GM19351 (cell line): Measurements from ENCODE around the gene DTX3.
"Not testable (repeated sequence)": the region's sequence is repeated elsewhere in the genome, so short reads cannot be mapped to it uniquely, and the experiment has no call there.

Experiments
- ATAC-seq: cut with Tn5 transposase; IDR thresholded peaks from one replicate; pipeline ENCODE4 v1.9.1; 2021; ENCODE audit warnings: mild to moderate bottlenecking, moderate library complexity; ENCODE audit not compliant: unreplicated experiment

DTX3 gene

DNA sequence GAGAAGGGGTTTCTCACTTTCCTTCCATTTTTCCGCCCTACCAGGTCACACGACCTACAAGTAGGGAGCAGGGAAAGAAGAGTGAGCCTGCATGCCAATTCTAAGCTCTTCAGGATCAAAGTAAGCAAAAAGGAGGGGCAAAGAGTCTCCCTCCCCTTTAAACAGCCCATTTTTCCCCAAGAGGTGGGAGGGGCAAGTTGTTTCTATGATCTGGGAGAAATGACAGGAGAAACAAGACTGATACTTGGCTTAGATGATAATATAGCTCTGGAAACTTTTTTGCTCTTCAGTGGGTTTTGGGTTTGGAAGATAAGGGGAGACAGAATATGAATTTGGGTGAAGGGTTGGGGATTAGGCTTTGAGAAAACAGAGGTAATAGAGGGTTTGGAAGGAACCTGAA is 1.8 kb downstream of the DTX3 start:
- no peak for ATAC-seq

DNA sequence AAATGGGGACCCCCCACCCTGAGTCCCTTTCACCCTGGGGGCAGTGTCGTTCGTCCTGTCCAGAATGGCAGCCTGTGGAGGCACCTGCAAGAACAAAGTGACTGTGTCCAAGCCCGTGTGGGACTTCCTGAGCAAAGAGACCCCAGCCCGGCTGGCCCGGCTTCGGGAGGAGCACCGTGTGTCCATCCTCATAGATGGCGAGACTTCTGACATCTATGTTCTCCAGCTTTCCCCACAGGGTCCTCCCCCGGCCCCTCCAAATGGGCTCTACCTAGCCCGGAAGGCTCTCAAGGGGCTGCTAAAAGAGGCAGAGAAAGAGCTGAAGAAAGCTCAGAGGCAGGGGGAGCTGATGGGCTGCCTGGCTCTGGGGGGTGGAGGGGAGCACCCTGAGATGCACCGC is 2.2 kb downstream of the DTX3 start:
- ATAC-seq: no peak

DNA sequence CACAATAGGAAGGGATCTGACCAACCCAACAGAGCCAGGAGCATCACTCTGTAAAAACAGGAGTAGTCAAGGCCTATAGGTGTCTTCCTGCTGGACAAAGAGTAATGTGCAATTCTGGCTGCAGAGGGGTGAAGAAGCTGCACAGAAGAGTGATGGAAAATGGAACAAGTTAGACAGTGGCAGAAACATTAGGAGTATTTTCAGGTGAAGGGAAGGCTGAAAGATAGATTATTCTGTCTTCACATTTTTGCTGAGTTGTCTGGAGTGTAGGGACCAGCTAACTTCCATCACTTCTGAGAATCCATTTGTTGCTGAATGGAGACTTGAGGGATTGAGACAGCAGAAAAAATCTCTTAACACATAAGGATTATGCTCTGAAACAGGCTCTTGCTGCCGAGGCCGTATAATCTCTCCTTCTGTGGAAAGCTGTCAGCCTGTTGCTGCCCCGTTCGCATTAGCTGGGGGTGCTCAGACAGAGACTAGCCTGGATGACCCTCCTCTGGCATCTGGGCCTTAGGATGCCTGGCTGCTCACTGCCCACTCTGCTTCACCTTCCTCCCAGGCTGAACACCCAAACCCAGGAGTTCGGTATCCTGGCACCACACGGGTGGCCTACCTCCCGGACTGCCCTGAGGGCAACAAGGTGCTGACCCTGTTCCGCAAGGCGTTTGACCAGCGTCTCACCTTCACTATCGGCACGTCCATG is 3.5 kb downstream of the DTX3 start:
- ATAC-seq: no peak

DNA sequence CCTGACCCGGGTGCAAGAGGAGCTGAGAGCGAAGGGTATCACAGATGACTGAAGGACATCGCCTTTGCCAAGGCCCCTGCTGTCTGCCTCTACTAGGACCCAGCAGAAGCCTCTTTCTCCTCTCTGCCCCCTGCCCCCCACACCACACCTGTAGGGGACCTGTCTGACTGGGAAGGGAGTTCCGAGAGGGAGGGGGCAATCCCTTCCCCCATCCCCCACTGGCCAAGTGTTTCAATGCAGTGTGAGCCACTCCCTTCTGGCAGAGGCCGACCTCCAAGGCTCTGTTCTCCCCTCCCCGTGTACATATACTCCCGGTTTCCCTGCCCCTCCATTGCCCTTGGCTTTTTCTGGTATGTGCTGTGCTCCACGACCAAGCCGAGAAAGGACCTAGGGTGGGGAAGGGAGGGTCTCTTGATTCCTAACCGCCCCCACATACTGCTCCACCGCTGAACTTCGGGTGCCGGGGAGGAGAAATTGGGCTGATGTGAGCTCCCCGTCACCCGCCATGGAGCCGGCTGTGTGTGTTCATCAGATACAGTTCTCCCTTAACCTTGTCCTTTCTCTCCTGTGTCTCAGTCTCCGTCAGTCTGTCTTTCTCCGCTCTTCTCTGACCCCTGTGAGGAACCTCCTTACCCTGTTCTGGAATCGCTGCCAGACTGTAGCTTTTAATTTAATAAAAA is 4.6 kb downstream of the DTX3 start:
- no peak for ATAC-seq

DNA sequence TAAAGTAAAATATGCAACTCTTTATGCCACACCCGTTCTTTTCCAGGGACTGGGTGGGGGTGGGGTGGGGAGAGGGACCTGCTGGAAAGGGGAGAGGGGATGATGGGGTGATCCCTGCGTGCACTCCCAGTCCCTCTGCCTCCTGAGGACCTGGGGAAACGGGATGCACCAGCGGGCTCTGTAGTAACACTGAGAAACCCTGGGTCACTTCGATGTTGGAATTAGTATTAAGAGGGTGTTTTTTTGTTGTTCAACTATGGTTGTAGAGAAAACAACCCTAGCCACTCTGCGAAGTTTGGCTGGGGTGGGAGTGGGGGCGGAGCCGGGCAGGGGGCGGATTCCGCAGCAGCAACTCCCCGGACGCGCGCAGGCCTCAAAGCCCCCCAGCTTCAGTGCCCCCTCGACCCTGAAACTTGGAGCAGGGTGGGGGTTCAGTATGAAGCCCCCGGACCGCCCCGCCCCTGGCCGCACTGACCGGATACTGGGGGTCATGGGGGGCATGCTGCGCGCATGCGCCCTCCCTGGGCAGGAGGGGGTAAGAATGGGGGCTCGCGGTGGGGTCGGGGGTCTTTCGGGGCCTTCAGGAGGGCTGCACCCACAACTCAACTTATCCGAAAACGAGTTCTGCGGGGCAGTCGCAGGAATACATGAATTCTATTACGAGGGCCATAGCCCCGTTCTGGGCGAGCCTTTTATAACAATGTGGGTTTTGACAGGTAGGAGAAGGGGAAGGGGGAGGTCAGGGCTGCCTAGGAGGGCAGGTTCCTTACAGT is 5.3 kb downstream of the DTX3 start:
- no peak for ATAC-seq

DNA sequence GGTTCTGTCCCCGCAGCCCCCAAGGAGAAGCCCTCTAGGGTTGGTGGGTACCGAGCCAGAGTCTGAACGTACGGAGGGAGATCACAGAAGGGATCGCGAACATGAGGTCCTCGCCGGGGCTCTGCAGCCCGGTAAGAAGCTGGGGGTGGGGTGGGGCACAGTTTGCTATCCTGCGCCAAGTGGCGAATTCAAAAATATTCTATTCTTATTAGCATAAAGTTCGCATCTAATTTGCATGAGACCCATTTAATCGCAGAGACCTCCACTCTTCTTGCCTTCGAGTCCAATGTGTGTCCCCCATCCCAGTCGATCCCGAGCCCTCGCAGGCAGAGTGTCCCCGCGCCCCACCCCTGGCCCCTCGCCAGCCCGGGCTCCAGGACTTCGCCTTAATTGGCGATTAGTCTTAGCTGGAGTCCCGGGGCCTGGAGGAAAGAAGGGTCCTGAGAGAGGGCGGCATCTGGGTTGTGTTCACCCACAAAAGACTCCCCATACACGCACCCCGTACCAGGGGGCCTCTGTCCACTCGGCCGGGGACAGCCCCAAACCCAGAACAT is 6.0 kb downstream of the DTX3 start:
- ATAC-seq: no peak

DNA sequence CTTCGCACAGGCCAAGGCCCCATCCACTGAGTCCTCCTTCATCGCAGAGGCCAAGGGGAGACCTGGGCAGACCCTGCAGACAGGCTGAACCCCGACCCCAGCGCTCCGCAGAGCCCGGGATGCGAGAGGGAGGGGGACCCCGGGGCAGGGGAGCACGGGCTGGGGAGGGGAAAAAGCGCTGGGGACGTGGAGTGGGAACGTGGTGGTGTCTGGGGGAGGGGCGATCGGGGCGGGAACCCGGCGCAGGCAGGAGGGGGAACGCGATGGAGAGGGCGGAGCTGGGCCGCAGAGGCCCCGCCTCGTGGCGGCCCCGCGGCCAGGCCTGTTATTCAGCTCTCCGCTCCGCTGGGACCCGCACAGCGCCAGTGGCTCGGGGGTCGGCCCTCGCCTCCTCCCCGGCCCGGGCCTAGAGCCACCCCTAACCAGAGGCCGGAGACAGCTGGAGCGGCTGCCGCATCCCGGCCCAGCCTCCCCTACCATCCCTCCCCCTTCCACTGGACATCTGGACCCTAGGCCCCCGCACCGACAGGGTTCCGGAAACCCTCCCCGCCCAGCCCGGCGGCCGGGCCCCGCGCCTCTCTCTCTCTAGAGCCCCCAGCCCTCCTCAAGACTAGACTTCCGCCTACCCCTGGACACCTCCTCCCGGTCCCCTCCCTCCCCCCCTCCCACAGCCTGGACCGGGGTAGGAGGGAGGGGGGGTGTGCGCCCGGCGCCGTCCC is 6.6 kb downstream of the DTX3 start, which contains the start of gene ARHGEF25:
Gene ARHGEF25, plus strand, starts transcription at position 328 of the 719 bp plus-strand sequence. CDS start 460 bp downstream, outside the sequence.
- ATAC-seq: no peak

DNA sequence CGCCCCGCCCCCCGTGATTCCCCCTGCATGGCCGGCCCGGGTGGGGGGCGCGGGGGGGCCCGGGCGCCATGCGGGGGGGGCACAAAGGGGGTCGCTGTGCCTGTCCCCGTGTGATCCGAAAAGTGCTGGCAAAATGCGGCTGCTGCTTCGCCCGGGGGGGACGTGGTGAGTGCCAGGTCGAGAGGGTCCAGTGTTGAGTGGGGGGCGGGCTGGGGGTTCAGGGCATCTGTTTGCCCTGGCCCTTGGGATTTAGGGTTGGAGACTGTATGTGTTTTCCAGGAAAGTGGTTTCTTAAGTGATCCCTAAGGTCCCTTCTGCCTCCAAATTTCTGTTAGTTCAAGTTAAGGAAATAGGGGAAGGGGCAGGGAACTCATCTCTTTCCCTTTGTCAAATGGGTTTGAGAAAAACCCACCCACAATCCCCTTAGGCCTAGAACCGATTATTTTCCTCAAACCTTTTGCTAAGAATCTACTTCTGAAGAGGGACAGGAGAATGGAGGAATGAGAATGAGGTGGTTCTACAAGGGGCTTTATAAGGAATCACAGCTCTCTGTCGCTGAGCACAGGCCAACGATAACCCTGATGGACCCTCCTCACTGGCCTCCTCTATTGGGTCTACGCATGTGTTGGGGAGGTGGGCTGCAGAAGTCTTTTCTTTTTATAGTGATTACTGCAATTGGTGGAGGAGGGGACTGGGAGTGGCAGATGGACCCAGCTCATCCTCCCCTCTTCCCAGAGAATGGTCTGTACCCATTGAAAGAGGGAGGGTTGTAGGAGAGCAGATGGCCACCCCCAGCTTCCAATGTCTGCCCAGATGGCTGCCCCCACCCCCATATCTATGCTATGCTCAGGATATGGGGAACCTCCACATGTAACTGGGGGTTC is 7.4 kb downstream of the DTX3 start:
- no peak for ATAC-seq

DNA sequence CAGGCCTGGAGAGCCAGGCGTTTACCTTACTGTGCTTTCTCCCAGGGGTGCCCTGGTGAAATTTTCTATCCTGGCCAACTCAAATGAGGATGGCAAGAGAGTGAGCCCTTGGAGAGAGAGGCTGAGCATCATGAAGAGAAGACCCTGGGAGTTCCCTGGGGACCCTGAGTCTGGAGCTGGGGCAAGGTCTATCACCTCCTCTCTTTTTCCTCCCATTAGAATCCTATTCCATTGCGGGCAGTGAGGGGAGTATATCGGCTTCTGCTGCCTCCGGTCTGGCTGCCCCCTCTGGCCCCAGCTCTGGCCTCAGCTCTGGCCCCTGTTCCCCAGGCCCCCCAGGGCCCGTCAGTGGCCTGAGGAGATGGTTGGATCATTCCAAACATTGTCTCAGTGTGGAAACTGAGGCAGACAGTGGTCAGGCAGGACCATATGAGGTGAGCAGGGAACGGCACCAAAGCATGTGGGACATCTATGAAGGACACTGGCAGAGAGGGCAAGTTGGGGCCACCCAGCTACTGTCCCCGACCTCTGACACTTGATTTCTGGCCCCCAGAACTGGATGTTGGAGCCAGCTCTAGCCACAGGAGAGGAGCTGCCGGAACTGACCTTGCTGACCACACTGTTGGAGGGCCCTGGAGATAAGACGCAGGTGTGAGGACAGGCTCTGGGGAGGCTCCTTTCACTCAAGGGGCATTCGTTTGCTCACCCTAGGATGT is 8.2 kb downstream of the DTX3 start:
- ATAC-seq: no peak

DNA sequence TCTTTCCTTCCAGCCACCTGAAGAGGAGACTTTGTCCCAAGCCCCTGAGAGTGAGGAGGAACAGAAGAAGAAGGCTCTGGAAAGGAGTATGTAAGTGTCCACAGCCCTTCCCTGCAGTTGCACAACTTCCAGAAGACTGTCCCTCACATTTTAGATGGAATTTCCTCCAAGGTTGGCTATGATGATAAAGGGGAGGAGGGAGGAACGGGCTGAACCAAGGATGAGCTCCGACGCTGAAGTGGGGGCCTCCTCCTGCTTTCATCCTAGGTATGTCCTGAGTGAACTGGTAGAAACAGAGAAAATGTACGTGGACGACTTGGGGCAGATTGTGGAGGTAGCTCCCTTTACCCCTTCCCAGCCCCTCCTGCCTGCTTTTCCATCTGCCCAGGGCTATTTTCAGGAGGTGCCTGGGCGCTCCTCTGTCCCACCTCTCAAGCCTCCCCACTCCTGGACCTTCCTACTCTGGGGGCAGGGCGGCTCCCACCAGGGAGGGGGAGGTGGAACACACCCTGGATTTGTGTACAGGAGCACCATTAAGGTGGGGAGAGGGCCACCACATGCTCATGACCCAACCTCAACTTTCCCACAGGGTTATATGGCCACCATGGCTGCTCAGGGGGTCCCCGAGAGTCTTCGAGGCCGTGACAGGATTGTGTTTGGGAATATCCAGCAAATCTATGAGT is 8.9 kb downstream of the DTX3 start:
- ATAC-seq: no peak

DNA sequence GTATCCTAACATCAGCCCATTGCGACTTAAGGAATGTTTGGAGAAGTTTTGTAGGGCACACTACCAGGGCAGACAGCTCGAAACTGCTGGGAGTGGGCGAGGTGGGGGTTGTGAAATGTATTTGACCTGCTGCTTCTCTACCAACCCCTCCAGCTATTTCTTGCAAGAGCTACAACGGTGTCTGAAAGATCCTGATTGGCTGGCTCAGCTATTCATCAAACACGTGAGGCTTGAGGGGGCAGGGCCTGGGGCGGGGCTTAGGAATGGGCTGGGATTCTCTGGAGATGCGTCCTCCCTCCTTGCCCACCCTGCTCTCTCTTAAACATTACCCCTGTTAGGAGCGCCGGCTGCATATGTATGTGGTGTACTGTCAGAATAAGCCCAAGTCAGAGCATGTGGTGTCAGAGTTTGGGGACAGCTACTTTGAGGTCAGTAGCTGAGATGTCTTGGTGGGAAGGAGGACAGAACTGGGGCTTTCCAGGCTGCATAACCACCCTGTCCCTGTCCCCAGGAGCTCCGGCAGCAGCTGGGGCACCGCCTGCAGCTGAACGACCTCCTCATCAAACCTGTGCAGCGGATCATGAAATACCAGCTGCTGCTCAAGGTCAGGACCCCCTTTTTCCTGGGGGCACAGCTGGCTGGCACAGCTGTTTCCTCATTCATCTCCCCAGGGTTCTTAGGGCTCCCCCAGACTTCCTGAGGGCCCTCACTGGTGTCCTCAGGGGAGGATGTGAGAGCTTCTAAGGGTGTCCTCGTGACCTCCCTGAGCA is 9.7 kb downstream of the DTX3 start:
- ATAC-seq: peak; percentile 70

DNA sequence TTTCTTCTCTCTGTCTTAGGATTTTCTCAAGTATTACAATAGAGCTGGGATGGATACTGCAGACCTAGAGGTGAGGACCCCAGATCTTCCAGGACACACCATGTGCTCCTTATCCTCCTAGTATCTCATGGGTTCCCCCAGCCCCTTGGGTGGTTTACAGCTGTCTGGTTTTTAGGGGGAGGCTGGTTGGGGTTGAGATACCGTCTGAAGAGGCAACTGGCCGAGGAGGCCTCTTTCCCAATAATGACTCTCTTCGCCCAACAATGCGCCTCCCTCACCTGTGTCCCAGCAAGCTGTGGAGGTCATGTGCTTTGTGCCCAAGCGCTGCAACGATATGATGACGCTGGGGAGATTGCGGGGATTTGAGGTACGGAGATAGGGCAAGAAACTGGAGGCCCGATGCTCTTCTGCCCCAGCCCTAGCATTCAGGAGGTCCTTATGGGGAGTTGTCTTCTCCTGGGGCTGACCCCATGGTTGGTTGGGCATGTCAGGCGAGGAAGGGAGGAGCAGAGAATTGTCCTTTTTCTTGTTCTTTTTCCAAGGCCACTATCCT is 10.4 kb downstream of the DTX3 start:
- ATAC-seq: no peak

DNA sequence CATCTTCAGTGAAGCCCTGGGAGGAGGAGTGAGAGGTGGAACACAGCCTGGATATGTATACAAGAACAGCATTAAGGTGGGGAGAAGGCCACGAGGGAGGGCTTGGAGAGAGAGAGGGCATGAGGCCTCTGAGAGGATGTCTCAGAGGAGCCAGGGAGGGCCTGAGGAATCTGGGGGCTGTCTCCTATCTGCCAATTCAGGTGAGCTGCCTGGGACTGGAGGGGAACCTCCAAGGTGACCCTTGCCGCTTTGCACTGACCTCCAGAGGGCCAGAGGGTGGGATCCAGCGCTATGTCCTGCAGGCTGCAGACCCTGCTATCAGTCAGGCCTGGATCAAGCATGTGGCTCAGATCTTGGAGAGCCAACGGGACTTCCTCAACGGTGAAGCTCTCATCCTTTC is 11.0 kb downstream of the DTX3 start:
- no peak for ATAC-seq

DNA sequence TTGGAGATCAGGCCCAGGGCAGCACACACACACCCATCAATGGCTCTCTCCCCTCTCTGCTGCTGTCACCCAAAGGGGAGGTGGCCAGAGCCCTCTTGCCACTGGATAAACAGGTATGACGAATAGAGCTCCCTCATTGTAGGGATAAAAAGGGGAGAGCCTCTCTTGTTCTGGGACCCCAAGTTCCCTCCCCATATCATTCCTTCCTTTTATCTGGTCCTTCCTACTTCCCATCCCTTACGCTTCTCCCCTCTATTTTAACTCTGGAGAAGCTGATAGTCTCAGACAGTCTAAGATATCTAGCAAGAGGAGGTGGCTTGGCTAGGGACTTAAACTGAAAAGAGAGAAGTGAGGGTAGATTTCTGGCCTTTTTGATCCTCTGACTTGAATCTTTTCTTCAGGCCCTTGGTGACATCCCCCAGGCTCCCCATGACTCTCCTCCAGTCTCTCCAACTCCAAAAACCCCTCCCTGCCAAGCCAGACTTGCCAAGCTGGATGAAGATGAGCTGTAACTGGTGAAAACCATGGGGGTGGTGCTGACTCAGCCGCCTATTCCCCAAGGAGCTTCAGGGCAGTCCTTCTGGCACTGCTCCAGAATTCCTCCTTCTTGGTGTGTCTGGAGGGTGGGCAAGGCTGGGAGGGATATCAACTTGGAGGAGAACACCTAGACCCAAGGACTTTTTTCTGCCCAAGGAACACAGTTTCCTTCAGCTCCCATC is 11.9 kb downstream of the DTX3 start:
- no peak for ATAC-seq

DNA sequence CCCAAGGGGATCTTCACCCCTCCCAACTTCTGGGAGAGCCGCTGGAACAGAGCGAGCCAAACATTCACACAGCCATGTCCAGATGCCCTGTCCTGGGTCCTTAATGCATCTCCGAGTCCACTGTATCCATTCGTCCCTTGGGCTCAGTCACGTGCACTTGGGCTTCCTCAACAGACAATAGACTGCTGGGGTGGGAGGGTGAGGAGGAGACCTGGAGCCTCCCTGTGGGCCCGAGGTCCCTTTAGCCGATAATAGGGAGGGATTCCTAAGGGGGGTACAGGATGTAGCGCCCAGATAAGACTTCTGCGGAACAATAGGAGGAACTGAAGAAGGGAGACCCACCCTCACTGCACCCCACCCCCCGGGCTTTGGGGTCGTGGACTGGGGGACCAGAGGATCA is 13.3 kb downstream of the DTX3 start:
- no peak for ATAC-seq

DNA sequence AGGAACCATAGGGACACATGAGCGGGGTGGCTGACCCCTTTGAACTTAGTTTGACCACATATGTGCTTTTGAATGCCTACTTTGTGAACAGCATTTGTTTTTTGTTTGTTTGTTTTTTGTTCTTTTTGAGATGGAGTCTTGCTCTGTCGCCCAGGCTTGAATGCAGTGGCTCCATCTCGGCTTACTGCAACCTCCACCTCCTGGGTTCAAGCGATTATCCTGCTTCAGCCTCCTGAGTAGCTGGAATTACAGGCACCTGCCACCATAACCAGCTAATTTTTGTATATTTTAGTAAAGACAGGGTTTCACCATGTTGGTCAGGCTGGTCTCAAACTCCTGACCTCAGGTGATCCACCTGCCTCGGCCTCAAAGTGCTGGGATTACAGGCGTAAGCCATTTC is 13.8 kb downstream of the DTX3 start:
- ATAC-seq: not testable (repeated sequence)

DNA sequence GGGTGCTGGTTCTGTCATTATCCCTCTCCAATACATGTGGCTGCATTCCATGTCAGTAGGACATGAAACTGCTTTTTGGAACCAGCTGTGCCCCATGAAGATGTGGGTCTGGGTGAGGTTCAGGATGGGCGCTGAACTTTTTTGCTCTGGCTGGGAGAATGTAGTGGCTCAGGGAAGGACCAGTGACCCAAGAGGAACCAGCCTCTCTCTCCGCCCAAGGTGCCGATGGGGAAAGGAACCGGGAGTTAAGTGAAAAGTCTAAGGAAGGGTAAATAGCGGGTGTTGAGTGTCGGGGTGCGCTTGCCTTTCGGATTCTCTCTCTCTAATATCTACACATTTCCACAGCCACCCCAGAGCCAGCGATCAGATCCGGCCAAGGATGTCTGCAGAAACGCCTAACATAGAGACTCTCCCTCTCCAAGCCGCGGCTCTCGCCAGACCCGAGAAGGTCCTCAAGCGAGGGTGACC is 14.4 kb downstream of the DTX3 start:
- ATAC-seq: no peak
